K562 (cell line): ENCODE measurements around the gene HIPK2. TPM values are rescaled to one million over a fixed set of nuclear protein-coding genes. Genes with fewer than 3 reads are reported as not detected.

Experiments
- AFF1 ChIP-seq, 2 experiments: fragments of 450-650 bp; IDR thresholded peaks; 2 replicates each; pipeline ENCODE4 v1.6.1; 2018; ENCODE audit warnings: mild to moderate bottlenecking in 2 of 2, low read depth in 1 of 2; ENCODE audit not compliant: partially characterized antibody in 2 of 2
- CBFB ChIP-seq: sonication (generic); formaldehyde crosslinking; IDR thresholded peaks from 2 replicates; pipeline ENCODE4 v1.4.0; 2020; ENCODE audit warnings: mild to moderate bottlenecking, missing genetic modification reagents
- FOXK2 ChIP-seq, 2 experiments: fragments of 450-650 bp; IDR thresholded peaks in 1 of 2; conservative IDR thresholded peaks in 1 of 2; 2 replicates each; pipeline ENCODE4 v1.6.1; 2016; ENCODE audit warnings: low read depth in 2 of 2, mild to moderate bottlenecking in 1 of 2
- HDAC8 ChIP-seq: fragments of 450-650 bp; IDR thresholded peaks from 2 replicates; pipeline ENCODE4 v1.6.1; 2016; ENCODE audit warnings: mild to moderate bottlenecking, missing genetic modification characterization, moderate library complexity, missing compliant biosample characterization
- HDGF ChIP-seq: fragments of 450-650 bp; IDR thresholded peaks from 2 replicates; pipeline ENCODE4 v1.6.1; 2016
- HMGN3 ChIP-seq: IDR thresholded peaks from 2 replicates; pipeline ENCODE4 v1.6.1; 2011; ENCODE audit warnings: borderline replicate concordance, low read depth, mild to moderate bottlenecking, mixed read lengths, low read length; ENCODE audit not compliant: insufficient read length; ENCODE audit errors: extremely low read depth
- MAFF ChIP-seq: IDR thresholded peaks from 2 replicates; pipeline ENCODE4 v1.6.1; 2012; ENCODE audit warnings: low read length, improper control_type of control experiment
- NFE2L1 ChIP-seq: fragments of 450-650 bp; IDR thresholded peaks from 2 replicates; pipeline ENCODE4 v1.6.1; 2016; ENCODE audit warnings: missing genetic modification characterization, low read depth, mild to moderate bottlenecking, missing compliant biosample characterization, moderate library complexity, borderline replicate concordance
- PCBP2 ChIP-seq: fragments of 200-400 bp; formaldehyde crosslinking; IDR thresholded peaks from 2 replicates; pipeline ENCODE4 v1.6.1; 2018; ENCODE audit warnings: low read length, low read depth, mild to moderate bottlenecking, moderate library complexity; ENCODE audit not compliant: poor library complexity, severe bottlenecking
- PRPF4 ChIP-seq: fragments of 200-400 bp; formaldehyde crosslinking; IDR thresholded peaks from one replicate; pipeline ENCODE4 v1.6.1; 2017; ENCODE audit warnings: low read length, low read depth, mild to moderate bottlenecking; ENCODE audit not compliant: insufficient read depth, poor library complexity, severe bottlenecking
- YY1 ChIP-seq, 3 experiments: IDR thresholded peaks; 2 replicates each; pipeline ENCODE4 v1.6.1; 2011; ENCODE audit warnings: low read length in 2 of 3, mild to moderate bottlenecking in 2 of 3, moderate library complexity in 2 of 3, borderline replicate concordance in 1 of 3, control low read depth in 1 of 3, low read depth in 1 of 3; ENCODE audit not compliant: insufficient read depth in 3 of 3, insufficient replicate concordance in 2 of 3, control insufficient read depth in 1 of 3, insufficient read length in 1 of 3; ENCODE audit errors: extremely low read depth in 1 of 3
- ZKSCAN3 ChIP-seq: fragments of 250-450 bp; sonication (Bioruptor Pico); IDR thresholded peaks from 2 replicates; pipeline ENCODE4 v1.4.0; 2020
- ZNF263 ChIP-seq: sonication (generic); formaldehyde crosslinking; IDR thresholded peaks from 2 replicates; pipeline ENCODE4 v1.8.0; 2022; ENCODE audit warnings: mild to moderate bottlenecking, missing genetic modification reagents, borderline replicate concordance
- ZNF696 ChIP-seq: fragments of 250-450 bp; sonication (Bioruptor Pico); conservative IDR thresholded peaks from 2 replicates; pipeline ENCODE4 v1.4.0; 2020; ENCODE audit warnings: mild to moderate bottlenecking, moderate library complexity
- ZNF77 ChIP-seq: fragments of 250-450 bp; sonication (Bioruptor Pico); IDR thresholded peaks from 2 replicates; pipeline ENCODE4 v1.5.0; 2020
- ZNF778 ChIP-seq: fragments of 450-650 bp; formaldehyde crosslinking; IDR thresholded peaks from 2 replicates; pipeline ENCODE4 v1.4.0; 2020; ENCODE audit warnings: mild to moderate bottlenecking, moderate library complexity
- polyA plus RNA-seq, 8 experiments: library from polyadenylated mRNA; depleted of rRNA in 4 of 8; stranded (reverse) in 5 of 8; unstranded in 3 of 8; fragments of >200 nt; fragmentation: Nextera tagmentation in 2 of 8; fragmentation: Illumina TruSeq in 1 of 8; extraction: Ambion mirVana in 2 of 8; extraction: Trizol in 1 of 8; gene quantifications; 2 replicates each; pipeline versions ENCODE4 v1.2.1 to v1.2.3, GENCODE V29; 2011 to 2014; ENCODE audit warnings: inconsistent platforms in 1 of 8, missing spikeins in 1 of 8
- total RNA-seq, 7 experiments: library from RNA; depleted of rRNA in 6 of 7; stranded (reverse); fragments of >200 nt in 6 of 7; fragmentation: Illumina TruSeq in 2 of 7; extraction: Trizol in 2 of 7; gene quantifications; 2 replicates each; pipeline versions ENCODE4 v1.2.1 to v1.2.3, GENCODE V29; 2011 to 2021; ENCODE audit warnings: low replicate concordance in 1 of 7
- TF ChIP-seq, protein P1 (sequence below): sonication (generic); formaldehyde crosslinking; IDR thresholded peaks from 2 replicates; pipeline ENCODE4 v1.8.0; 2022; ENCODE audit warnings: mild to moderate bottlenecking, missing genetic modification reagents
- TF ChIP-seq, protein P2 (sequence below): sonication (generic); formaldehyde crosslinking; IDR thresholded peaks from 2 replicates; pipeline ENCODE4 v1.4.0; 2020; ENCODE audit warnings: mild to moderate bottlenecking, missing genetic modification reagents
- TF ChIP-seq, protein P3 (sequence below): fragments of 250-450 bp; sonication (Bioruptor Pico); IDR thresholded peaks from 2 replicates; pipeline ENCODE4 v1.5.0; 2021

The HIPK2 gene
- total and polyA plus RNA-seq, 9 of the 15 experiments (the other 6 are each of a cell fraction or from before 2014, with no cell fraction given) = 0.69 to 19.8 (median 5.1) TPM

DNA sequence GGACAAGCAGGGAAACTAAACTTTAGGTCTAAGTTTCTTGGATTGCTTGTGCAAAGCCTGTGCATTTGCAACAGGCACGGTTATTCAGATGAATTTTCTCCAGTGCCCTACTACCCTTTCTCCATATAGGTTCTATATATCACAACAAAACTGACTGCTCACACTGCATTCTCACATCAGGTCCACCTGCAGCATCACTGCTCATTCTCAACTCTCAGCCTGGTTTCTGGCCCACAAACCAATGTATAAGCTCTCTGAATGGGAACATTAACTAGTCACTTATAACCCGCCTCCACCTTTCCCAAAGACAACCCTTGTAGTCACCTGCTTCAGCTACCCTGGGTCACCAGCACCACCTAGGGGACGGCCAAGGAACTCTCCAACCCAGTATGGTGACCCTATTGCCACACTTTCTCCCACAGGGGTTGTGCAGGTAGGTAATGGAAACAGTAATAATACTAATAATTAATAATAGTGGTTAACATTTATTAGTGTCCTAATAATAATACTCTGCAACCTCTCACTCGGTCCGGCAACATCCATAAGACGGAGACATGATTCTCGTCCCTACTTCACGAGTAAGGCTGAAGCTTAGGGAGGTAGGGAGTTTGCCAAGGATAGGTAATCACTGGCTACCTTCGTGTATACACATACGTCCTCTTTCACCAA lies 157.0 kb downstream of the HIPK2 start (continued):
- TF ChIP-seq MAFF = no peak; the same call in 1 of the 2 replicates
- no peak for TF ChIP-seq FOXK2 (conservative IDR thresholded peaks at IDR 0.05 in 1 of 2, IDR thresholded peaks at IDR 0.05 in 1 of 2; ENCODE audit: low read depth in 2 of 2)
- TF ChIP-seq CBFB (CRISPR knock-in tag) = 0 out of 2 replicates have a peak, but pooled peaks have one; percentile 29
- TF ChIP-seq PCBP2 = no peak
- TF ChIP-seq, protein P1, sequence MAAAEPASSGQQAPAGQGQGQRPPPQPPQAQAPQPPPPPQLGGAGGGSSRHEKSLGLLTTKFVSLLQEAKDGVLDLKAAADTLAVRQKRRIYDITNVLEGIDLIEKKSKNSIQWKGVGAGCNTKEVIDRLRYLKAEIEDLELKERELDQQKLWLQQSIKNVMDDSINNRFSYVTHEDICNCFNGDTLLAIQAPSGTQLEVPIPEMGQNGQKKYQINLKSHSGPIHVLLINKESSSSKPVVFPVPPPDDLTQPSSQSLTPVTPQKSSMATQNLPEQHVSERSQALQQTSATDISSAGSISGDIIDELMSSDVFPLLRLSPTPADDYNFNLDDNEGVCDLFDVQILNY (CRISPR knock-in tag) = peak; percentile 97
- TF ChIP-seq ZNF696 (CRISPR knock-in tag) = no peak
- no peak for TF ChIP-seq AFF1 (IDR thresholded peaks at IDR 0.05; ENCODE audit: low read depth in 1 of 2, partially characterized antibody in 2 of 2)
- TF ChIP-seq ZNF77 (CRISPR knock-in tag) = no peak
- no peak for TF ChIP-seq HDAC8
- peak in 1 of 3 experiments; percentile 39 for TF ChIP-seq YY1 (IDR thresholded peaks at IDR 0.05; ENCODE audit: borderline replicate concordance in 1 of 3, control insufficient read depth in 1 of 3, extremely low read depth in 1 of 3, insufficient read depth in 3 of 3, insufficient read length in 1 of 3, insufficient replicate concordance in 2 of 3, low read depth in 1 of 3, low read length in 2 of 3)
- no peak for TF ChIP-seq NFE2L1 (tag)
- TF ChIP-seq, protein P2, sequence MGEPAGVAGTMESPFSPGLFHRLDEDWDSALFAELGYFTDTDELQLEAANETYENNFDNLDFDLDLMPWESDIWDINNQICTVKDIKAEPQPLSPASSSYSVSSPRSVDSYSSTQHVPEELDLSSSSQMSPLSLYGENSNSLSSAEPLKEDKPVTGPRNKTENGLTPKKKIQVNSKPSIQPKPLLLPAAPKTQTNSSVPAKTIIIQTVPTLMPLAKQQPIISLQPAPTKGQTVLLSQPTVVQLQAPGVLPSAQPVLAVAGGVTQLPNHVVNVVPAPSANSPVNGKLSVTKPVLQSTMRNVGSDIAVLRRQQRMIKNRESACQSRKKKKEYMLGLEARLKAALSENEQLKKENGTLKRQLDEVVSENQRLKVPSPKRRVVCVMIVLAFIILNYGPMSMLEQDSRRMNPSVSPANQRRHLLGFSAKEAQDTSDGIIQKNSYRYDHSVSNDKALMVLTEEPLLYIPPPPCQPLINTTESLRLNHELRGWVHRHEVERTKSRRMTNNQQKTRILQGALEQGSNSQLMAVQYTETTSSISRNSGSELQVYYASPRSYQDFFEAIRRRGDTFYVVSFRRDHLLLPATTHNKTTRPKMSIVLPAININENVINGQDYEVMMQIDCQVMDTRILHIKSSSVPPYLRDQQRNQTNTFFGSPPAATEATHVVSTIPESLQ (CRISPR knock-in tag) = 0 out of 2 replicates have a peak, but pooled peaks have one; percentile 52
- no peak for TF ChIP-seq ZKSCAN3
- TF ChIP-seq ZNF263 = 0 out of 2 replicates have a peak, but pooled peaks have one; percentile 15
- TF ChIP-seq, protein P3, sequence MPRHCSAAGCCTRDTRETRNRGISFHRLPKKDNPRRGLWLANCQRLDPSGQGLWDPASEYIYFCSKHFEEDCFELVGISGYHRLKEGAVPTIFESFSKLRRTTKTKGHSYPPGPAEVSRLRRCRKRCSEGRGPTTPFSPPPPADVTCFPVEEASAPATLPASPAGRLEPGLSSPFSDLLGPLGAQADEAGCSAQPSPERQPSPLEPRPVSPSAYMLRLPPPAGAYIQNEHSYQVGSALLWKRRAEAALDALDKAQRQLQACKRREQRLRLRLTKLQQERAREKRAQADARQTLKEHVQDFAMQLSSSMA (CRISPR knock-in tag) = no peak
- TF ChIP-seq ZNF778 = no peak
- TF ChIP-seq HDGF = 0 out of 2 replicates have a peak, but pooled peaks have one; percentile 78
- TF ChIP-seq PRPF4 = no peak
- TF ChIP-seq HMGN3 = no peak
